Measurements from ENCODE around the gene BTAF1.

Gene BTAF1

DNA sequence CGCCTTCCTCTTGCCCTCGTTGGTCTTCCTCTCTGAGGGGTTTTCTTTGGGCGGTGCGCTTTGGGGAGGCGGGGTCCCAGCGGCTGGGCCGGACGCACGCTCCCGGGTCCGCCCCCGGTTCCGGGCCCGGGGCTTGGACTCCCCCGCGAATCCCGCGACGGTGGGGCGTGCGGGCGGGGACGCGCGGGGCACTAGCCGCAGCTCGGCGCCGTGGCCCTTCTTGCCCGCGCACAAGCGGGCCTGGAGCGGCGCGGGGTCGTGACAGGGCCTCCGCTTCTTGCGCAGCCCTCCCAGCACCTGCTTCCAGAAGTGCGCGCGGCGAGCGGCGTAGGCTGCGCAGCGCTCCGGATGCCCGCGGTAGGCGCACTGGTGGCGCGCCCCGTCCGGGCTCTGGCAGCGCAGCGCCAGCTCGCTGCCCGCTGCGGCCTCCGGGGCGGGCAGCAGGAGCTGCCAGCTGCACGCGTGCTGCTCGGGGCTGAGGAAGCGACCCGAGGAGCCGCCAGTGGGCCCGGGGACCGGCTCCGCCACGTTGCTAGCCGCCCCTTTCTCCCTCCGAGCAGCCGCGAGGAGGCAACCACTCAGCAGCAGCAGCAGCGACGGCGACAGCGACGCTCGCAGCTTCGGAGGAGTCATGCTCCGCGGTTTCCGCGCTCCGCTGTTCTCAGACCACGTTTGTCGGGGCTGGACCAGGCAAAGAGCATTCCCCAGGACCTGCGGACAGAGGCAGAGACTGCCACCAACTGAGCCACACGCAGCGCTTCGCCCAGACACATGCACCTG is 15.0 kb upstream of the BTAF1 start:
- DNase-seq, result peak; percentile 80

DNA sequence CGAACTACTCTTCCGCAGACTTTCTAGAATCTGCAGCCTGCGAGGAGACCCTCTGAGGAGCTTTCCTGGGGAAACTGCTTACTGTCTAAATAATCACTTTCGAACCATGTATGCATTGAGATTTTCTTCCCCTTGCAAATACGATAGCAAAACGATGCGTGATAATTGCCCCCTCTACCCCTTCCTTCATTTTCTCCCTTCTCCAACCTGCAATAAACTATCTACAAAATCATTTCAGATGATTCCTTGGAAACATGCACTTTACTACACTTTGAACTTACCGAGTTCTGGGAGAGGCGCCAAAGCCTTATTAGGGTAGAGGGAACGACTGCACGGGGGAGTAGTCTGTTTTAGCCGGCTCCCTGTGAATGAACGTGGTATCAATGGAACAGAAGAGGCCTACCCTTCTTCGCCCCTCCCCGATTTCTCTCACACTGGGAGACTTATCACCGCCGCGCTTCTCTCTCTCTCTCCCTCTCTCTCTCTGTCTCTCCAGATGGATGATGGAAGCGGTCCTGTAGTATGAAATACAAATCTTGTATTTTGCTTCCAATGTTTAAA is 14.4 kb upstream of the BTAF1 start, which contains the start of gene FGFBP3:
Gene FGFBP3, minus strand, starts transcription at position 370 of the 561 bp plus-strand sequence. CDS start 517 bp downstream, outside the sequence.
- DNase-seq, result peak; percentile 21

DNA sequence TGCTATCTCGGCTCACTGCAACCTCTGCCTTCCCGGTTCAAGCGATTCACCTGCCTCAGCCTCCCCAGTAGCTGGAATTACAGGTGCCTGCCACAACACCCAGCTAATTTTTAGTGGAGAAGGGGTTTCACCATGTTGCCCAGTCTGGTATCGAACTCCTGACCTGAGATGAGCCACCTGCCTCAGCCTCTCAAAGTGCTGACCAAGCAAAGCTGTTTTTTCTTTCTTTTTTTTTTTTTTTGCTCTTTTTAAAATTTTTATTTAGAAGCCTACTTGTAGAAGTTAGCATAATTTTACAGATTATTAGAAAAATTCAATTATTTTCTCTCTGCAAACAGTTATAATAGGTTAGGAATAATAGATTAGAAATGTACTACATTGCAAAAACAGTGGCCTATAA is 13.1 kb upstream of the BTAF1 start:
- no peak for DNase-seq

GRCh38 chr10:91919651-91920050 is 3.9 kb upstream of the BTAF1 start:
- DNase-seq, result no peak

GRCh38 chr10:91924212-91925021 is 847 bp downstream of the BTAF1 start:
- peak; percentile 59 for DNase-seq

- DNase-seq, result no peak
Measured at GRCh38 chr10:91925022-91925320, 1.4 kb downstream of the BTAF1 start.

- no peak for DNase-seq
Measured at GRCh38 chr10:91930939-91931338, 7.4 kb downstream of the BTAF1 start.

DNA sequence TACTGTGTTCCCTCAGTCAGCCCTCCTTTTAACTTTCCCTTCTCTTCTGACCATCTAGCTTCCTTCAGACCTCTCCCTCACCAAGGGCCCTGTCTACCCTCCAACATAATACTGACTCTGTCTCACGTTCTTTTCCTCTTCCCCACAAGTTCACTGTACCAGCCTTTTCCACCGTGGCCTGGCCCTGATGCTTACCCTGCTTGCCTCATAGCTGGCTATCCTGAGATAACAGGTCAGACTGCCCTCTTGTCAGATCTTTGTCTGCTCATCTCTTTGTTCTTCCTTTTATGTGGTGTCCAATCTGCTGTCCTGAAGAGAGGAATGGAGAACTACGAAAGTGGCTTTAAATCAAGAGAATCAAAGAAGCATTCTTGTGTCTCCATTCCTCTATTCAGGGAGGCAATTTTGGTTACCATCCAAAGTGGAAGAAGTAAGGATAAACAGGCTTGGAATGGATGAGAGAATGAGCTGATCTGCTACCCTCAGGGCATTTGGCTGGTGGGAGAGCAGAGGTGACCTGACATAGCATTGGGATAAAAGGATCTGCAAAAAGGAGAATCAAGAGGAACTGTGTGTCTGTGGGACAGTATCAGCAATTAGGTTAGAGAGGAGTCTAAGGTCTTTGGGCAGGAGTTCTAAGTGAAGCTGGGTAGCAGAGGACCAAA is 8.1 kb downstream of the BTAF1 start:
- no peak for DNase-seq

DNA sequence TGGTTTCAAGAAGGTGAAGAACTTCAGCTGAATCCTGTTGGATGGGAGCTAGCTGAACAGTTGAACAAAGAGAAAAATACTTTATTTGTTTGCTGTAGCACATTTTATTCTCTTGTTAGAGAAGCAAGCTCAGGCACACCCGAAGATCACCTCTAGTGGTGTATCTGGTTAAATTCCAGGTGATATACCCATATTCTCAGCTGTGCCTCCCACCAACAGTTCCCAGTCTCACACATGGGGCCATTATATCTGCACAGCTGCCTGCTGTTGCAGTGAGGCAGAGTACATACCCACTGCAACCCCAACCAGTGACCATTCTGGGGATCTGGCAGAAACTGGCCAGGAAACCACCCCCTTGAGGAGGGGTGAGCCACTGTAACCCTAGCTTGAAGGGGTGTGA is 9.2 kb downstream of the BTAF1 start:
- DNase-seq, result no peak

- DNase-seq, result no peak
Measured at GRCh38 chr10:91935886-91936285, 12.3 kb downstream of the BTAF1 start.

DNA sequence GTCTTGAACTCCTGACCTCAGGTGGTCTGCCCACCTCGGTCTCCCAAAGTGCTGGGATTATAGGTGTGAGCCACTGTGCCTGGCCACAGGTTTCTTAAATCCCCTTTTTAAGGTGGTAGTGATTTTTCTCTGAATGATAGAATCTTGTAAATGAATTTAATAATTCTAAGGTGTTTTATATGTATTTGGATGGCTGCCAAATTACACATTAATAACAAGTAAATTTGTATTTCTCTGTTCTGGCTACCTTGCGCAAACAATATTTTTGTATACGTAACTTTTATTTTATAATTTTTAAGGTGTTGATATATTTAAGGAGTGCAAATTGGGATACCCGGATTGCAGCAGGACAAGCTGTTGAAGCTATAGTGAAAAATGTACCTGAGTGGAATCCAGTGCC is 16.1 kb downstream of the BTAF1 start:
- no peak for DNase-seq

GRCh38 chr10:91941426-91941825 is 17.9 kb downstream of the BTAF1 start:
- DNase-seq, result no peak

DNA sequence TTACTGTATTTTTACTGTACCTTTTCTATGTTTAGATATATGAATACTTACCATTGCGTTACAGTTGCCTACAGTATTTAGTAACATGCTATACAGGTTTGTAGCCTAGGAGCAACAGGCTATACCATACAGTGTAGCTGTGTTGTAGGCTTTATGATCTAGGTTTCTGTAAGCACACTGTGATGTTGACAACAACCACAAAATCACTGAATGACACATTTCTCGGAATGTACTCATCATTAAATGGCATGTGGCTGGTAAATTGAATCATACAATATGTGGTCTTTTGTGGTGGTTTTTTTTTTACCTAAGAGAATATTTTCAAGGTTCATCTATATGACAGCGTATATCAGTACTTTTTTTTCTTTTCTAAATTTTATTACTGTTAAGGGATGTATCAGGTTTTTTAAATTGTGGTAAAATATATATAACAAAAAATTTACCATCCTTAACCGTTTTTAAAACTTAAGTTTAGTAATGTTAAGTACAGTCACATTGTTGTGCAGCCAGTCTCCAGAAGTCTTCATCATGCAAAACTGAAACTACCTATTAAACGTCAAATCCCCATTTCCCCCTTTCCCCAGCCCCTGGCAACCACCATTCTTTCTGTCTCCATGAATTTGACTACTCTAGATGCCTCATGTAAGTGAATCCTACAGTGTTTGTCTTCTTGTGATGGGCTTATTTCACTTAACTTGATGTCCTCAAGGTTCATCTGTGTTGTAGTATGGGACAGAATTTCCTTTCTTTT is 21.5 kb downstream of the BTAF1 start:
- no peak for DNase-seq

DNA sequence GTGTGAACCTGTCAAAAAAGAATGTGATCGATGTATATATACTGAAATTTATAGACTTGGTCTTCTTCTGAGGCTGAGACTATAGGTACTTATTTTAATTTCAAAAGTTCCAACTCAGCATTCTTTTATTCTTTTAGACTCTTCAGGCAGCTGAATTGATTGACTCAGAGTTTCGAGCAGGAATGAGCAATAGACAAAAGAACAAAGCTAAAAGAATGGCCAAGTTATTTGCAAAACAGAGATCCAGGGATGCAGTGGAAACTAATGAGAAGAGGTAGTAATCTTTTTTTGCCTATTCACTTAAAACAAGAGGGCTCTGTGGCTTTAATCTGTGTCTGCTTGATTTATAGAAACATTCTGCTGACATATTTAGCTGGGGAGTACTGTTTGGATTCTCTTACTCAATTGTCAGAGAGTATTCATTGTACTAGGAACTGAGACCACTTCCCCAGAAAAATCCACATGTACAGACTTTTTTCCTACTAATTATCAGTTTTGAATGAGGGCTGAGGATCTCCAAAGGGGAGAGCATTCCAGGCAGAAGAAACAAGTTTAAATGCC is 30.1 kb downstream of the BTAF1 start:
- no peak for DNase-seq

DNA sequence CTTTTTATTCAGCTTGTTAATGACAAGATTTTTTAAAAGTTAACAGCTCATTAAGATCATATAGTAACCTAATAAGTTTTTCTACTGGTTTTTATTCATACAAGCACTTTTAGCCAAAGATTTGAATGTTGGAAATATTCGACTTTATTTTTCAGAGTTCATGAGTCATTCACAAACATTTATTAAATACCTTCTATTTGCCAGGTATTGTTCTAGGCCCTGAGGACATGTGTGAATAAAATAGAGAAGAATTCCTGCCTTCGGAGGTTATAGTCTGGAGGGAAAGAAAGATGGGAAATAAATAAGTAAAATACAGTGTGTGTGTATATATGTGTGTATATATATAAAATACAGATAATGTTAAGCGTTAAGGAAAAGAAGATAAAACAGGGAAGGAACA is 31.5 kb downstream of the BTAF1 start:
- no peak for DNase-seq

- DNase-seq, result no peak
Measured at GRCh38 chr10:91957091-91957490, 33.5 kb downstream of the BTAF1 start.

DNA sequence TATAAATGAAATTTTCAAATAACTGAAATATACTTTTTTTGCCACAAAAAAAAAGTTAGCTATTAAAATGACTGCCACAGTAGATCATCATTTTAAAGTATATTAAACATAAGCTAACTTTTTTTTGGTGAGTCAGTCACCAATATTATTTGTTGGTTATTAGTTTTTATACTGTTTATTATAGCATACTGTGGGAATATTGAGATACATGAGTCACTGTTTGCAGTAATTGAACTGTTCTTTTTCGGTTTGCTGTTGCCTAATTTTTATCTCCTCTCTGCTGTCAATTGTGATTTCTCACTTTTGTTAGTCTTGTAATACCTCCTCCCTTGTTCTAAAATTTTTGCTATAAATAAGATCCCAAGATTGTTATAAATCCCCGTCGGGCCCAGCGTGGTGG is 45.7 kb downstream of the BTAF1 start:
- no peak for DNase-seq

DNA sequence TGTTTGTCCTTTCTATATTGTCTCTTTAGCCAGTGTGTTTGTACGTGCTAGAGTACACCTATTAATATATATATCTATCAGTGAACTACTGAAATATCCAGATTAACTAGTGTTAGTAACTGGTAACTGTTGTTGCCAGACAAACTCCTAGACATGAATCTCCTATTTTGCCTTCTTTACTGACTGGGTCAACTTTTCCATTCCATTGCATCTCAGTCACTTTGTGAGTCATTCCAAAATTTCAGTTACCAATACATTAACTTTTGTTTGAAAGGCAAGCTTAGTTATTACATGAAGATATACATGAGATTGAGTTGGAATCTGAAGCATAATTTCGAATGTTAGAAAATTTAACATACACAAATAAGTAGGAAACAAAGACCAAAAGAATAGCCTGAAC is 51.4 kb downstream of the BTAF1 start:
- no peak for DNase-seq

DNA sequence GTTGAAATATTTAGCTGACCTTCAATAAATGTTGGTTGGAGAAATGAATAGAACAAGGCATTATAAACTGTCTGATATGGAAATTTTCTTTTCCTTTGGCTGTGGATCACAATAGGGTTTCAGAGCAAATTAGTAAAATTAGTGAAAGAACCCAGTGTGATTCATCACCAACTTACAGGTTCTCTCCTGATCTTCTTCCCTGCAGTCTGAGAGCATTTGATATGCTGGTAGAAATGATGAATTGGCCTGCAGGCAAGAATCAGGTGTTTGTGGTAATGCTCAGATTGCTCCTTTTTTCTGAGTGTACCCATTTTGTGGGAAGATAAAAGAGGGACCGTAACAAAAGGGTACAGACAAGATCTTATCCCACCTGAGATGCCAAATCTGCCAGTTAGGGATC is 51.9 kb downstream of the BTAF1 start:
- no peak for DNase-seq

GRCh38 chr10:91976317-91977051 is 52.9 kb downstream of the BTAF1 start:
- no peak for DNase-seq

DNA sequence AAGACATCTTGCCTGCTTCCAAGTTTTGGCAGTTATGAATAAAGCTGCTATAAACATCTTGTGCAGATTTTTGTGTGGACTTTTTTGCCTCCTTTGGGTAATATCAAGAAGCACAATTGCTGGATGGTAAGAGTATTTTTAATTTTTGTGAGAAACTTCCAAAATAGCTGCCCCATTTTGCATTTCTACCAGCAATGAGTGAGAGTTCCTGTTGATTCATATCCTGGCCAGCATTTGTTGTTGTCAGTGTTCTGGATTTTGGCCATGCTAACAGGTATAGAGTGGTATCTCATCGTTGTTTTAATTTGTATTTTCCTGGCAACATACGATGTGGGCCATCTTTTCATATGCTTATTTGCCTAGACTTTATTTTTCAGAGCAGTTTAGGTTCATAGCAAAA is 53.9 kb downstream of the BTAF1 start:
- DNase-seq, result no peak

DNA sequence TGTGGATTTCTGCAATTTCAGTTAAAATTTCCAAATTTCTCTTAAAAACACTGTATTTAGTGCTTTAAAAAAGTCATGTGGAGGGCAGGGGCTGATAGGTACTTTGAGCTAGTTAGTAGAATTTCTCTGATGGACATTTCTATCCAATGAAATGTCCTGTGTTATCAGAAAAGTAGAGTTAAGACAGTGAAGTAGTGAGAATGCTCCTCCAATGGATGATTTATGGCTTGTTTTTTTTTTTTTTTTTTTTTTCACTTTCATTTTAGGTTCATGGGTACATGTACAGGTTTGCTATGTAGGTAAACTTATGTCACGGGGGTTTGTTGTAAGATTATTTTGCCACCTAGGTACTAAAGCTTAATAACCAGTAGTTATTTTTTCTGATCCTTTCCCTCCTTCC is 55.0 kb downstream of the BTAF1 start:
- no peak for DNase-seq

All from suppressor macrophage treated with lipopolysaccharide for 4 hours (primary cell).